ENCODE results near the gene CDK6.

- TF ChIP-seq, protein P1, sequence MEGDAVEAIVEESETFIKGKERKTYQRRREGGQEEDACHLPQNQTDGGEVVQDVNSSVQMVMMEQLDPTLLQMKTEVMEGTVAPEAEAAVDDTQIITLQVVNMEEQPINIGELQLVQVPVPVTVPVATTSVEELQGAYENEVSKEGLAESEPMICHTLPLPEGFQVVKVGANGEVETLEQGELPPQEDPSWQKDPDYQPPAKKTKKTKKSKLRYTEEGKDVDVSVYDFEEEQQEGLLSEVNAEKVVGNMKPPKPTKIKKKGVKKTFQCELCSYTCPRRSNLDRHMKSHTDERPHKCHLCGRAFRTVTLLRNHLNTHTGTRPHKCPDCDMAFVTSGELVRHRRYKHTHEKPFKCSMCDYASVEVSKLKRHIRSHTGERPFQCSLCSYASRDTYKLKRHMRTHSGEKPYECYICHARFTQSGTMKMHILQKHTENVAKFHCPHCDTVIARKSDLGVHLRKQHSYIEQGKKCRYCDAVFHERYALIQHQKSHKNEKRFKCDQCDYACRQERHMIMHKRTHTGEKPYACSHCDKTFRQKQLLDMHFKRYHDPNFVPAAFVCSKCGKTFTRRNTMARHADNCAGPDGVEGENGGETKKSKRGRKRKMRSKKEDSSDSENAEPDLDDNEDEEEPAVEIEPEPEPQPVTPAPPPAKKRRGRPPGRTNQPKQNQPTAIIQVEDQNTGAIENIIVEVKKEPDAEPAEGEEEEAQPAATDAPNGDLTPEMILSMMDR (IDR thresholded peaks at IDR 0.05), result no peak
- TF ChIP-seq POLR2A (IDR thresholded peaks at IDR 0.05), result no peak
Observed at GRCh38 chr7:92840316-92840715, 3.9 kb upstream of the CDK6 start.

Measured in prostate gland (tissue), 2 donors.